ENCODE results near the gene GATM.

DNA sequence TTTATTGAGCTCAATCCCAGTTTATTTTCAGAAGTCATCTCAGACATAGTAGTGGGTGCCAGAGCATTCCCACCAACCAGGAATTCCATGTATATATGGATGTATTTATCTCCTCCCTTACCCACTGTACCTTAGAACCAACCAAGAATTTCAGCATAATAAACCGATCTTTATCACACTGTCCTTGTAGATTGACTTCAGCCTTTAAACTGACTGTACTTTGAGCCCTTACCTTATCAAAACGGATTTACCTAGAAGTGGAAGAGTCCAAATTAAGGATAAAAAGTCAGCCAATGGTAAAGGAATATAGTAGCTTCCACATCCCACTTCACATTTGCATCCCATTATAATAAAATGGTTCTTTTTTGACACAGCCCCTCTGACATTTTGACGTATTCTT lies 37.9 kb downstream of the GATM start:
- TF ChIP-seq, protein P1, sequence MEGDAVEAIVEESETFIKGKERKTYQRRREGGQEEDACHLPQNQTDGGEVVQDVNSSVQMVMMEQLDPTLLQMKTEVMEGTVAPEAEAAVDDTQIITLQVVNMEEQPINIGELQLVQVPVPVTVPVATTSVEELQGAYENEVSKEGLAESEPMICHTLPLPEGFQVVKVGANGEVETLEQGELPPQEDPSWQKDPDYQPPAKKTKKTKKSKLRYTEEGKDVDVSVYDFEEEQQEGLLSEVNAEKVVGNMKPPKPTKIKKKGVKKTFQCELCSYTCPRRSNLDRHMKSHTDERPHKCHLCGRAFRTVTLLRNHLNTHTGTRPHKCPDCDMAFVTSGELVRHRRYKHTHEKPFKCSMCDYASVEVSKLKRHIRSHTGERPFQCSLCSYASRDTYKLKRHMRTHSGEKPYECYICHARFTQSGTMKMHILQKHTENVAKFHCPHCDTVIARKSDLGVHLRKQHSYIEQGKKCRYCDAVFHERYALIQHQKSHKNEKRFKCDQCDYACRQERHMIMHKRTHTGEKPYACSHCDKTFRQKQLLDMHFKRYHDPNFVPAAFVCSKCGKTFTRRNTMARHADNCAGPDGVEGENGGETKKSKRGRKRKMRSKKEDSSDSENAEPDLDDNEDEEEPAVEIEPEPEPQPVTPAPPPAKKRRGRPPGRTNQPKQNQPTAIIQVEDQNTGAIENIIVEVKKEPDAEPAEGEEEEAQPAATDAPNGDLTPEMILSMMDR (IDR thresholded peaks at IDR 0.05) = no peak
- no peak for TF ChIP-seq POLR2A (IDR thresholded peaks at IDR 0.05)

Data from thyroid gland (tissue), 4 donors.